HT1080 (cell line): ENCODE results near the gene HYCC2. TPM values are rescaled to one million over a fixed set of nuclear protein-coding genes. Genes with fewer than 3 reads are reported as not detected.

ENCODE experiments used
- small RNA-seq: library from RNA; depleted of rRNA; stranded (forward); fragments of <200 nt; gene quantifications from one replicate; pipeline ENCODE3, GENCODE V24; 2014
- total RNA-seq: library from RNA; depleted of rRNA; stranded (reverse); fragments of >200 nt; shearing (Covaris generic); gene quantifications from 2 replicates; pipeline ENCODE4 v1.2.3, GENCODE V29; 2014; rRNA removed

The HYCC2 gene
- total RNA-seq, 1 experiment from 2014 or later: 4.0 TPM

Small RNAs within 50 kb of the gene (small RNA-seq; reads per million reads assigned to genes)
- gene RNU6-1206P: not detected

Other genes starting within 250 kb of the HYCC2 start
- gene CLK1, start 207.0 kb downstream of the HYCC2 start, total RNA-seq: 39.3 and 46.1 TPM in 2 replicates
- 55.2 and 55.5 TPM in 2 replicates for gene PPIL3, start 182.6 kb downstream of the HYCC2 start, total RNA-seq
- 78.9 and 87.4 TPM in 2 replicates for gene NIF3L1, start 182.3 kb downstream of the HYCC2 start, total RNA-seq
- 17.4 and 22.1 TPM in 2 replicates for gene ORC2, start 108.0 kb downstream of the HYCC2 start, total RNA-seq
- gene NDUFB3, start 330 bp upstream of the HYCC2 start, total RNA-seq: 134 and 165 TPM in 2 replicates
- gene CFLAR, start 44.5 kb upstream of the HYCC2 start, total RNA-seq: 7.4 and 10.5 TPM in 2 replicates
- 1.5 and 2.0 TPM in 2 replicates for gene CASP10, start 111.5 kb upstream of the HYCC2 start, total RNA-seq
- 25.6 and 26.1 TPM in 2 replicates for gene CASP8, start 188.9 kb upstream of the HYCC2 start, total RNA-seq